Measurements from ENCODE around the gene FXYD1.
A peak's percentile ranks its signal among the peaks of the same experiment; 100 is the strongest.

Gene FXYD1

DNA sequence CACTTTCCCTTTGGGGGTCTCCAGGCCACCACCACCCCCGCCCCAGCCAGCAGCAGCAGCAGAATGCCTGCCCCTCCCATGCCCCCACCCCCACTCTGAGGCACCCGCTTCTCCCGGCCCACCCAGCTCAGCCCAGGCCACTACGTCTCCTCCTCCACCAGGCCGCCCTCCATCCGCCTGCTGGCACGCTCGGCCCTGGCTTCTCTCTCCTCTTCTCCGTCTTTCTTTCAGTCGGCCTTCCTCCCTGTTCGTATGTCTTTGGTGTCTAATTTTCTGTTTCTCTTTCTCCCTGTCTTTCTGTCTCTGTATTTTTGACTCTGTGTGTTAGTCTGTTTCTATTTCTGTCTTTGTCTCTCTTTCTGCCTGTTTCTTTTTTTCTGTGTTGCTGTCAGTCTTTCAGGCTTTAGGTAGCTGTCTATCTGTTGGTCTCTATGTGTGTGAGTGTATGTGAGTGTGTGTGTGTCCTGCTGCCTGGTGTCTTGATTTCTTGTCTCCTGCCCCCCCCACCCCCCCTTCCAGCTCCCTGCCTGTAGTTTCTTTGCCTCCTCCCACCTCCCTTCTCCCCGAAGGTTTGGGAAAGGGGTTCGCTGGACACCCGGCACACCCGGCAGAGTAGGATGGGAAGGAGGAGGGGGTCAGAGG lies 3.9 kb upstream of the FXYD1 start, which contains the start of gene LGI4:
LGI4 (minus strand) TSS at position 459 of the 642 bp plus-strand sequence; CDS start at position 80, 379 bp downstream.
- Histone ChIP-seq H4K20me1 (no peaks in the 10 kb centered on the region), H3K9me3 (replicated peaks in 1 of 11) (no peaks in the 10 kb centered on the region), H3K4me2 (peak within 1 kb of the TSS; percentile 5 to 71 (median 39); a peak in 17 of 22 replicates), H3K27me3 (no peaks in the 10 kb centered on the region), H3K4me3 (no peak within 1 kb of the TSS), H3K9ac (no peak within 1 kb of the TSS), H3K36me3 (no peaks in the 10 kb centered on the region), H3K4me1 (peaks cover 17 to 58% (median 51%) of the 10 kb centered on the region in 10 experiments; a peak in 19 of 20 replicates), H3K27ac (no peak within 1 kb of the TSS)
- no peak for TF ChIP-seq Cebpa-rat (IDR thresholded peaks at IDR 0.05)

- H3K27ac ChIP-seq = no peak overlapping the region
- peaks cover 18 to 65% (median 59%) of the 10 kb centered on the region in 10 experiments; a peak in 19 of 20 replicates for H3K4me1 ChIP-seq
- H3K27me3 ChIP-seq = no peaks in the 10 kb centered on the region
- H3K4me2 ChIP-seq = peak overlapping the region; percentile 5 to 71 (median 39); a peak in 16 of 22 replicates
- no peaks in the 10 kb centered on the region for H4K20me1 ChIP-seq
- H3K4me3 ChIP-seq = no peak overlapping the region
- H3K36me3 ChIP-seq = no peaks in the 10 kb centered on the region
- TF ChIP-seq Cebpa-rat (IDR thresholded peaks at IDR 0.05) = no peak
- no peaks in the 10 kb centered on the region for H3K9me3 ChIP-seq (replicated peaks in 1 of 11)
- no peak overlapping the region for H3K9ac ChIP-seq
Observed at GRCh38 chr19:35135389-35135909, 3.2 kb upstream of the FXYD1 start.

DNA sequence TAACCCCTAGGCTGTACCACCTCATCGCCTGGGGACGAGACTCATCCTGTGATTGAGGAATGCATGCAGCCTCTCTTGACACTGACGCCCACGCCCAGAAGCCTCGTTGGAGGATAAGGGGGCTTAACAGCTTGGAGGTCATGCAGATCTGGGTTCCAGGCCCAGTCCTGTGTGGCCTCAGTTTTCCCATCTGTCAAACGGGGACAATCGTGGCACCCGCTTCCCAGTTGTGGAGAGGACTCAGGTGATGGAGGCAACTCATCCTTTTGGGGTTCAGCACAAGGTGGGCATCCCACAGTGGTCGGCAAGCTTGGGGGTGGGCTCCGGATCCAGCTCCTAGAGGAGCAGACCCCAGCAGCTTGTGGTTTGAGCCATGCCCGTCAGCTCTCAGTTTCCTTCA lies 2.4 kb upstream of the FXYD1 start:
- peak overlapping the region in 8 of 11 experiments; percentile 20 to 71 (median 55); a peak in 9 of 22 replicates for H3K4me2 ChIP-seq

DNA sequence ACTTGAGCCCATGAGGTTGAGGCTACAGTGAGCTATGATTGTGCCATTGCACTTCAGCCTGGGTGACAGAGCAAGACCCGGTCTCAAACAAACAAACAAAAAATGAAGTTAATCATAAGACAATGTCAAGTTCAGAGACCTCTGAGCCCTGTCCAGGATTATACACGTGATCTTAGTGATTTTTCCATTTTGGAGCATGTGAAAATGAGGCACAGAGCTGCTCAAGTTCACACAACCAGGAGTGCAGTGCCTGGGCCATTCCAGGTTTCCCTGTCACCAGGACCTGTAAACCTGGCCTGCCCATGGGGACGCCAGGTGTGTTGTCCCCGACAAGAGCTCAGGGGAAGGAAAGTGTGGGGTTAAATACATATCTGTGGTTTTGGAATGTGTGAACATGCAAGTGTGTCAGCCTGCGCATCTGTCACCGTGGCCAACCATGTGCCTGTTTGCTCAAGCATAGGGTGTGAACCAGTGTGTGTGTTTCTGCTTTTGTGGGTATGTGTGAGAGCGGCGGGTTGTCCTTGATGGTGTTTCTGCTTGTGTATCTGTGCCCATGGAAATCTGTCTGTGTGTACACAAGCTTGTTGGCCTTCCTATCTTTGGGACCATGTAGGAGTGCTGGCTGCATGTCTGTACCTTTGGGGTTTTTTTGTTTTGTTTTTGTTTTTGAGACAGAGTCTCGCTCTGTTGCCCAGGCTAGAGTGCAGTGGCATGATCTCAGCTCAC lies 1.5 kb upstream of the FXYD1 start:
- peak overlapping the region in 2 of 11 experiments; percentile 1 to 47; a peak in 1 of 22 replicates for H3K27ac ChIP-seq
- TF ChIP-seq Cebpa-rat (IDR thresholded peaks at IDR 0.05) = no peak
- no peak overlapping the region for H3K4me3 ChIP-seq
- peaks cover 26 to 68% (median 66%) of the 10 kb centered on the region in 10 experiments for H3K4me1 ChIP-seq
- H3K4me2 ChIP-seq = peak overlapping the region in 10 of 11 experiments; percentile 1 to 71 (median 56); a peak in 18 of 22 replicates
- no peaks in the 10 kb centered on the region for H3K36me3 ChIP-seq
- no peaks in the 10 kb centered on the region for H3K9me3 ChIP-seq (replicated peaks in 1 of 11)
- H3K27me3 ChIP-seq = peaks cover 3 to 8% (median 7%) of the 10 kb centered on the region in 11 experiments; a peak in 20 of 22 replicates
- no peak overlapping the region for H3K9ac ChIP-seq
- no peaks in the 10 kb centered on the region for H4K20me1 ChIP-seq

More for the DNA sequence above, 2.4 kb upstream of the FXYD1 start:
- Histone ChIP-seq H3K27me3 (no peaks in the 10 kb centered on the region), H3K36me3 (no peaks in the 10 kb centered on the region), H4K20me1 (no peaks in the 10 kb centered on the region), H3K27ac (no peak overlapping the region), H3K9ac (no peak overlapping the region), H3K4me3 (no peak overlapping the region), H3K4me1 (peaks cover 18 to 66% (median 63%) of the 10 kb centered on the region in 10 experiments; a peak in 19 of 20 replicates), H3K9me3 (replicated peaks in 1 of 11) (no peaks in the 10 kb centered on the region)
- TF ChIP-seq Cebpa-rat (IDR thresholded peaks at IDR 0.05) = no peak

GRCh38 chr19:35140207-35140961 lies 1.8 kb downstream of the FXYD1 start:
- Histone ChIP-seq H3K4me3 (no peak overlapping the region), H3K9ac (peak overlapping the region in 2 of 11 experiments; percentile 24 to 53; a peak in 1 of 22 replicates)

DNA sequence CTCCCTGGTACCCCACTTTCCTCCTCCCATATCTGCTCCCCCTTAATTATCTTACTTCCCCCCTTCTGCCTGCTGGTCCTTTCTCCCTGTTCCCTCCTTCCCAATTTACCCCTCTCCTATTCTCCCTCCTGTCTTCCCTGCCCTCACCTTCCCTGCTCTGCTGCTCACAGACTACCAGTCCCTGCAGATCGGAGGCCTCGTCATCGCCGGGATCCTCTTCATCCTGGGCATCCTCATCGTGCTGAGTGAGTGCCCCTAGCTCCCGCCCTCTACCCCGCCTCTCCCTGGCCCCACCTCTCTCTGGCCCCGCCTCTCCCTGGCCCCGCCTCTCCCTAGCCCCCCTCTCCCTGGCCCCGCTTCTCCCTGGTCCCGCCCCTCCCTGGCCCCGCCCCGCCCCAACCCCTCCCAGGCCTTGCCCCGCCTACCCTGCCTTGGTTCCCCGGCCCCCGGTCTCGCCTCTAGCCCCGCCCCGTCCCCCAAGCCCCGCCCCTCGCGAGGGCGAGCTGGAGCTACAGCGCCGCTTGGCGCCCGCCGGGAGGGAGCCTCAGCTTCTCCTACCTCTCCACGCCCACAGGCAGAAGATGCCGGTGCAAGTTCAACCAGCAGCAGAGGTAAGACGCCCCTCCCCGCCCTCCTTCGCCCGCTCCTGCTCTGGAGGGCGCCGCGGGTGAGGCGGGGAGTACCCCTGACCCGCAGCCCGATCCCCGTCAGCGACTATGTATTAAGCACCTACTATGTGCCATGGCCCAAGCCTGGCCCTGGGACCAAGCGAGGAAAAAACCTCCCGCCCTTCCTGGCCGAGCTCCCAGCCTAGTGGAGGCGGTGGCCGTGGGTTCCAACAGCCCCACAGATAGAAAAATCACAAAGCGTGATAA lies 2.6 kb downstream of the FXYD1 start:
- Histone ChIP-seq H3K36me3 (no peaks in the 10 kb centered on the region), H3K27ac (peak overlapping the region in 1 of 11 experiments; percentile 29; a peak in 2 of 22 replicates), H3K4me1 (peaks cover 27 to 87% (median 85%) of the 10 kb centered on the region in 10 experiments), H3K9ac (peak overlapping the region in 2 of 11 experiments; percentile 29 to 52; a peak in 4 of 22 replicates), H3K4me2 (peak overlapping the region; percentile 88 to 98 (median 95)), H3K4me3 (peak overlapping the region in 7 of 10 experiments; percentile 7 to 59 (median 37); a peak in 9 of 20 replicates), H3K27me3 (peaks cover 9 to 36% (median 22%) of the 10 kb centered on the region in 11 experiments; a peak in 20 of 22 replicates), H3K9me3 (replicated peaks in 1 of 11) (no peaks in the 10 kb centered on the region), H4K20me1 (peaks cover 0 to 5% (median 0%) of the 10 kb centered on the region in 11 experiments; a peak in 2 of 22 replicates)
- TF ChIP-seq Cebpa-rat (IDR thresholded peaks at IDR 0.05) = no peak

More at GRCh38 chr19:35140207-35140961, 1.8 kb downstream of the FXYD1 start:
- H3K27ac ChIP-seq = peak overlapping the region in 5 of 11 experiments; percentile 39 to 72 (median 54); a peak in 6 of 22 replicates
- peak overlapping the region; percentile 25 to 84 (median 73); a peak in 20 of 22 replicates for H3K4me2 ChIP-seq
- H4K20me1 ChIP-seq = peaks cover 0 to 5% (median 0%) of the 10 kb centered on the region in 11 experiments; a peak in 2 of 22 replicates
- peaks cover 9 to 36% (median 22%) of the 10 kb centered on the region in 11 experiments; a peak in 20 of 22 replicates for H3K27me3 ChIP-seq
- no peaks in the 10 kb centered on the region for H3K9me3 ChIP-seq (replicated peaks in 1 of 11)
- no peak for TF ChIP-seq Cebpa-rat (IDR thresholded peaks at IDR 0.05)
- H3K36me3 ChIP-seq = no peaks in the 10 kb centered on the region
- peaks cover 32 to 93% (median 91%) of the 10 kb centered on the region in 10 experiments for H3K4me1 ChIP-seq

- no peak for TF ChIP-seq Cebpa-rat (IDR thresholded peaks at IDR 0.05)
- Histone ChIP-seq H3K9ac (peak overlapping the region in 7 of 11 experiments; percentile 38 to 68 (median 58); a peak in 13 of 22 replicates), H3K27me3 (peaks cover 9 to 36% (median 22%) of the 10 kb centered on the region in 11 experiments; a peak in 20 of 22 replicates), H3K4me3 (peak overlapping the region; percentile 37 to 64 (median 48); a peak in 19 of 20 replicates), H4K20me1 (peaks cover 0 to 5% (median 0%) of the 10 kb centered on the region in 11 experiments; a peak in 2 of 22 replicates), H3K4me2 (peak overlapping the region; percentile 88 to 98 (median 95)), H3K9me3 (replicated peaks in 1 of 11) (no peaks in the 10 kb centered on the region), H3K4me1 (peaks cover 33 to 87% (median 82%) of the 10 kb centered on the region in 10 experiments), H3K36me3 (no peaks in the 10 kb centered on the region), H3K27ac (0 out of 22 replicates have a peak overlapping the region, but pooled peaks of 1 of the 11 experiments have one; percentile 29)
Observed at GRCh38 chr19:35141837-35142605, 3.4 kb downstream of the FXYD1 start.

Data from BLaER1 treated with 17β-estradiol and CSF1 and Interleukin-3, amounts not matched to agents 10 nM and 100 nM (cell line).